HCT116 (cell line): ENCODE data around the gene MARCHF6. TPM values are rescaled to one million over a fixed set of nuclear protein-coding genes. Genes with fewer than 3 reads are reported as not detected.
A peak's percentile ranks its signal among the peaks of the same experiment; 100 is the strongest.

Source experiments
- ATAC-seq: fragments of 200-7000 bp; cut with Tn5 transposase; 2 replicates; pipeline ENCODE4 v1.9.1; 2020; ENCODE audit warnings: mild to moderate bottlenecking, moderate library complexity
- BruUV-seq: library from RNA; stranded (reverse); fragments of 400-500 nt; replicated peaks from 2 replicates; lab custom pipeline; 2021; lab: Mats Ljungman, UMichigan
- CTCF ChIA-PET: fragments of 300-600 bp; sonication (Branson Sonifier 250); formaldehyde crosslinking; loops from one replicate; lab custom pipeline; 2021; ENCODE audit warnings: antibody characterized with exemption; lab: Charles Lee
- POLR2A ChIA-PET: fragments of 300-600, 350-600 bp; sonication (Branson Sonifier 250); formaldehyde crosslinking; loops from one replicate; lab custom pipeline; 2021; ENCODE audit warnings: antibody characterized with exemption; lab: Charles Lee
- RAD21 ChIA-PET, 2 experiments: fragments of 300-600 bp; sonication (Branson Sonifier 250); formaldehyde crosslinking; loops; one replicate each; lab custom pipeline; 2023; ENCODE audit warnings: low total read pairs in 2 of 2; ENCODE audit not compliant: uncharacterized antibody in 2 of 2, unreplicated experiment in 2 of 2, low non-redundant PET in 1 of 2; lab: Charles Lee
- DNase-seq: peaks from one replicate; pipeline ENCODE4 v3.0.0-alpha.2; 2010; ENCODE audit warnings: low read depth, low spot score
- H2AFZ ChIP-seq: fragments of 200-600 bp; shearing (Covaris generic), sonication (generic); 2 replicates; pipeline ENCODE4 v1.6.1; 2017; ENCODE audit warnings: low read depth, mixed run types, mixed read lengths, antibody characterized with exemption, low read length; ENCODE audit not compliant: poor library complexity, severe bottlenecking
- H3K27ac ChIP-seq: 2 replicates; pipeline ENCODE4 v1.5.1; 2012; ENCODE audit warnings: low read depth, low read length
- H3K27me3 ChIP-seq: fragments of 200-600 bp; sonication (generic); 2 replicates; pipeline ENCODE4 v1.6.1; 2016; ENCODE audit warnings: mixed run types, low read length, mixed read lengths; ENCODE audit not compliant: insufficient read depth
- H3K36me3 ChIP-seq, 2 experiments: fragments of 200-500 bp in 1 of 2; fragments of 200-600 bp in 1 of 2; sonication (Bioruptor generic) in 1 of 2; sonication (generic) in 1 of 2; 2 replicates each; pipeline versions ENCODE4 v1.5.1 to v1.6.1; 2014 to 2016; ENCODE audit warnings: low read length in 2 of 2, inconsistent platforms in 1 of 2, mixed read lengths in 1 of 2, mixed run types in 1 of 2; ENCODE audit not compliant: insufficient read depth in 2 of 2, control insufficient read depth in 1 of 2
- H3K4me1 ChIP-seq, 2 experiments: fragments of 200-600 bp in 1 of 2; sonication (generic) in 1 of 2; 2 replicates each; pipeline versions ENCODE4 v1.5.1 to v1.6.1; 2012 to 2017; ENCODE audit warnings: low read length in 2 of 2, inconsistent platforms in 1 of 2, mild to moderate bottlenecking in 1 of 2, mixed read lengths in 1 of 2, mixed run types in 1 of 2, moderate library complexity in 1 of 2; ENCODE audit not compliant: insufficient read depth in 2 of 2, control insufficient read depth in 1 of 2
- H3K4me2 ChIP-seq: fragments of 200-600 bp; sonication (generic); 2 replicates; pipeline ENCODE4 v1.6.1; 2017; ENCODE audit warnings: mixed run types, low read length, mixed read lengths
- H3K4me3 ChIP-seq, 2 experiments: fragments of 200-600 bp in 1 of 2; sonication (generic) in 1 of 2; replicated peaks in 1 of 2; 2 replicates each; pipeline ENCODE4 v1.5.1; 2011 to 2016; ENCODE audit warnings: low read length in 2 of 2, control low read depth in 1 of 2, low read depth in 1 of 2, mild to moderate bottlenecking in 1 of 2, mixed read lengths in 1 of 2, mixed run types in 1 of 2
- H3K79me2 ChIP-seq: fragments of 200-600 bp; sonication (generic); 2 replicates; pipeline ENCODE4 v1.6.1; 2017; ENCODE audit warnings: mild to moderate bottlenecking, mixed run types, low read length, moderate library complexity, mixed read lengths; ENCODE audit not compliant: insufficient read depth
- H3K9ac ChIP-seq: fragments of 200-600 bp; sonication (generic); 2 replicates; pipeline ENCODE4 v1.6.1; 2016; ENCODE audit warnings: low read length, mixed read lengths
- H3K9me2 ChIP-seq: fragments of 200-600 bp; sonication (generic), shearing (Covaris generic); 2 replicates; pipeline ENCODE4 v1.6.1; 2017; ENCODE audit warnings: mixed run types, mild to moderate bottlenecking, moderate library complexity; ENCODE audit not compliant: insufficient read depth
- H3K9me3 ChIP-seq, 2 experiments: fragments of 200-500 bp in 1 of 2; fragments of 200-600 bp in 1 of 2; sonication (Bioruptor generic) in 1 of 2; sonication (generic) in 1 of 2; 2 replicates each; pipeline ENCODE4 v1.6.1; 2014 to 2017; ENCODE audit warnings: low read length in 2 of 2, mixed read lengths in 2 of 2, inconsistent platforms in 1 of 2, low read depth in 1 of 2, mild to moderate bottlenecking in 1 of 2, mixed run types in 1 of 2, moderate library complexity in 1 of 2; ENCODE audit not compliant: control insufficient read depth in 1 of 2, insufficient read depth in 1 of 2
- H4K20me1 ChIP-seq: fragments of 200-600 bp; sonication (generic), shearing (Covaris generic); 2 replicates; pipeline ENCODE4 v1.6.1; 2017; ENCODE audit warnings: mixed run types, mild to moderate bottlenecking, moderate library complexity; ENCODE audit not compliant: insufficient read depth
- CTCF ChIP-seq, 3 experiments: fragments of 200-600 bp in 1 of 3; sonication (generic) in 1 of 3; IDR thresholded peaks in 2 of 3; conservative IDR thresholded peaks in 1 of 3; 2 replicates each; pipeline ENCODE4 v1.5.1; 2012 to 2017; ENCODE audit warnings: low read depth in 2 of 3, low read length in 2 of 3, antibody characterized with exemption in 1 of 3, borderline replicate concordance in 1 of 3, control low read depth in 1 of 3, mild to moderate bottlenecking in 1 of 3, mixed read lengths in 1 of 3, mixed run types in 1 of 3, moderate library complexity in 1 of 3; ENCODE audit not compliant: insufficient read depth in 1 of 3
- RAD21 ChIP-seq: IDR thresholded peaks from 2 replicates; pipeline ENCODE4 v1.6.1; 2012; ENCODE audit warnings: low read depth, mild to moderate bottlenecking
- intact Hi-C: fragments of 100-400 bp; cut with micrococcal nuclease; formaldehyde crosslinking; loops from 2 replicates; pipeline ENCODE4 v1.10.0; 2022
- total RNA-seq: library from RNA; stranded (reverse); gene quantifications from one replicate; pipeline ENCODE4 v1.2.1, GENCODE V29; 2021; ENCODE audit not compliant: unreplicated experiment
- TF ChIP-seq, protein P1 (sequence below): IDR thresholded peaks from 2 replicates; pipeline ENCODE4 v1.6.1; 2011; ENCODE audit warnings: mild to moderate bottlenecking, low read length, moderate library complexity; ENCODE audit not compliant: insufficient replicate concordance; ENCODE audit errors: extremely low read depth

Gene MARCHF6
- total RNA-seq, 1 experiment from 2014 or later = 144 TPM

DNA sequence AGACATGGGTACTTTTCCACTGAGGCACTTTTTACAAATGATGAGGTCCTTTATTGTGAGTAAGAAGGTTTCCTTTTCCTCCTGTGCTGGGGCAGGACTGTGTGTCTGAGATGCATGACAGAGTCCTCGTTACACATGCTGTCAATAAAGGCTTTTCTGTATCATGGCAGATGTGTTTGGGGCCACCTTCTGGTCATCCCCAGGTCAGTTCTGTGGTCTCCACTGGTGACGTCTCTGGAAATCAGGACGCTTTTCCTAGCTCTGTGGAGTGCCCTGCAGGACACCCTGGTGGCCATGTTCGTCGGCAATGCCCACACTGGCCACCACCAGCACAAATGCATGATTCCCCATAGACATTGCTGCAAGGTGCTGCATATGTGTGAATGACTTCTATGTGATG is 48.6 kb upstream of the MARCHF6 start:
- Histone ChIP-seq H3K27me3 (no peaks in the 10 kb centered on the region), H3K9ac (no peak overlapping the region), H3K9me2 (no peaks in the 10 kb centered on the region), H3K4me3 (no peak overlapping the region), H3K4me2 (no peak overlapping the region), H3K79me2 (peaks cover 26% of the 10 kb centered on the region), H3K4me1 (peaks cover 43 to 54% of the 10 kb centered on the region in 2 experiments), H3K27ac (no peak overlapping the region), H3K9me3 (no peaks in the 10 kb centered on the region), H3K36me3 (no peaks in the 10 kb centered on the region), H2AFZ (no peak overlapping the region), H4K20me1 (no peaks in the 10 kb centered on the region)
- intact Hi-C loops = loop anchor here (5.0 kb wide), 1 partner anchor 52 kb away; no protein-coding TSS in a partner anchor
- peak; percentile 16; the same call in 1 of the 2 replicates for ATAC-seq
- TF ChIP-seq, protein P1, sequence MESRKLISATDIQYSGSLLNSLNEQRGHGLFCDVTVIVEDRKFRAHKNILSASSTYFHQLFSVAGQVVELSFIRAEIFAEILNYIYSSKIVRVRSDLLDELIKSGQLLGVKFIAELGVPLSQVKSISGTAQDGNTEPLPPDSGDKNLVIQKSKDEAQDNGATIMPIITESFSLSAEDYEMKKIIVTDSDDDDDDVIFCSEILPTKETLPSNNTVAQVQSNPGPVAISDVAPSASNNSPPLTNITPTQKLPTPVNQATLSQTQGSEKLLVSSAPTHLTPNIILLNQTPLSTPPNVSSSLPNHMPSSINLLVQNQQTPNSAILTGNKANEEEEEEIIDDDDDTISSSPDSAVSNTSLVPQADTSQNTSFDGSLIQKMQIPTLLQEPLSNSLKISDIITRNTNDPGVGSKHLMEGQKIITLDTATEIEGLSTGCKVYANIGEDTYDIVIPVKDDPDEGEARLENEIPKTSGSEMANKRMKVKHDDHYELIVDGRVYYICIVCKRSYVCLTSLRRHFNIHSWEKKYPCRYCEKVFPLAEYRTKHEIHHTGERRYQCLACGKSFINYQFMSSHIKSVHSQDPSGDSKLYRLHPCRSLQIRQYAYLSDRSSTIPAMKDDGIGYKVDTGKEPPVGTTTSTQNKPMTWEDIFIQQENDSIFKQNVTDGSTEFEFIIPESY = no peak
- TF ChIP-seq RAD21 = peak; percentile 27; the same call in 1 of the 2 replicates
- peak in 2 of 3 experiments; percentile 12 to 22; a peak in 2 of 6 replicates for TF ChIP-seq CTCF (IDR thresholded peaks at IDR 0.05 in 2 of 3, conservative IDR thresholded peaks at IDR 0.05 in 1 of 3; ENCODE audit: borderline replicate concordance in 1 of 3, insufficient read depth in 1 of 3, low read depth in 2 of 3, low read length in 2 of 3)
- ChIA-PET POLR2A (no interaction called here), RAD21 (interaction anchor here in 1 of 2 experiments (0.6 kb wide), 1 partner anchor 94 kb away, joined by 3 read pairs; no protein-coding TSS in a partner anchor), CTCF (interaction anchor here (0.9 to 1.3 kb wide), 2 partner anchors 25 to 59 kb away, joined by 3 read pairs; no protein-coding TSS in a partner anchor)
- no TSS peak for BruUV-seq
- DNase-seq = no peak
